GM12874 (cell line): ENCODE data around the gene EIF4EBP3.

Source experiments
- CTCF ChIP-seq: IDR thresholded peaks from 2 replicates; pipeline ENCODE4 v1.5.1; 2011; ENCODE audit warnings: low read depth, mild to moderate bottlenecking, control low read depth, low read length, moderate library complexity; ENCODE audit not compliant: insufficient read depth

The EIF4EBP3 gene

GRCh38 chr5:140588311-140589070 is 41.0 kb downstream of the EIF4EBP3 start:
- TF ChIP-seq CTCF: no peak

- TF ChIP-seq CTCF: no peak
These were observed 43.4 kb downstream of the EIF4EBP3 start for GRCh38 chr5:140590861-140591260.

GRCh38 chr5:140591747-140592372 is 44.4 kb downstream of the EIF4EBP3 start:
- TF ChIP-seq CTCF: no peak

GRCh38 chr5:140594169-140594568 is 46.7 kb downstream of the EIF4EBP3 start:
- TF ChIP-seq CTCF: no peak

- TF ChIP-seq CTCF: no peak
These were observed 48.3 kb downstream of the EIF4EBP3 start for GRCh38 chr5:140595538-140596300.

DNA sequence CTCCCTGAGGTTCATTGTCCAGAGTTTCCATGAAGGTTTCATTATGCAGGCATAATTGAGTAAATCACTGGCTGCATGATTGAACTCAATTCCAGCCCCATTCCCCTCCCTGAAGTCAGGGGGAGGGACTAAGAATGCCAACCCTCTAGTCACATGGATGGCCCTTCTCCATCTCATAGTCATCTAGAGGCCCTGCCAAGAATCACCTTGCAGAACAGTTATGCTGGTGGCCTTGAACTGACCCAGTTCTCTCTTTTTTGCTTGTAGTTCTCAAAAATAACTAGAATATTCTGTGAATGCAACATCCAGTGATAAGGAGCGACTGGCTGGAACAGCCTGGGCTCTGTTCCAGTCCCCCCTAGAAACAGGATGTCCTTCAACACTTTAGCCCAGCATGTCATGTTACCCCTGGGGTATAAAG is 48.9 kb downstream of the EIF4EBP3 start:
- no peak for TF ChIP-seq CTCF

GRCh38 chr5:140598836-140599235 is 51.4 kb downstream of the EIF4EBP3 start:
- TF ChIP-seq CTCF: no peak
